Right kidney (tissue), 1 donor: Measurements from ENCODE around the gene ZRANB1.

Source experiments
- DNase-seq: peaks from one replicate; pipeline ENCODE4 v3.0.0-alpha.2; 2016

The ZRANB1 gene

DNA sequence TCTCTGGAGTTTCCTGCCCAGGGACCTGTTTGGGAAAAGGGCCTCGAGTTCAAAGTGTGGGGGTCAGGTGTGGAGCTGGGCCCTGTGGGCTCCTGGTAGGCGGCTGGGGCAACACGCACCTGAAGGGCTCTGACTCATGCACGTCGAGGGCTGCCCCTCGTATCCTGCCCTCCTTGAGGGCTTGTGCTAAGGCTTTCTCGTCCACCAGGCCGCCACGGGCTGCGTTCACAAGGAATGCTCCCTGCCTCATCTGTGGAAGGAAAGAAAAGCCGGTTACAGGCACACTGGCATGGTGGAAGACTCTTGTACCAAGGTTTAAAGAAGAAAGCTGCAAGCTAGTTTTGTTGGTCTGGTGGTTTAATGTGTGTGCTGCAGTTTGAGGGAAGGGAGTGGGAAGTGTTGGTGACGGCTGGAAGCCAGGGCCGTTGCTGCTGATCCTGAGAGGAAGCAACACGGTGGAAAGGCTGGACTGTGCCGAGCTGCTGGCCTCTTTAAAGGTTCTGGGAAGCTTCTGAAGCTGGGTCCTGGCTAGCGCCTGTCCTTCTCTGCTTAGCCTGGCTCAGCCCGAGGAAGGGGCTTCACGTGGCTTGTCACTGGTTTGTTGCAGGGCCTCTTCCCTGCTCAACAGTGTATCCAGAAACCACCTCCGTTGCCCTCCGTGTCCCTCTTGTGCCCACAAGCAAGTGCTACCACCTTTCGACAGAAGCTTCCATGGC lies 52.0 kb downstream of the ZRANB1 start:
- DNase-seq: no peak

DNA sequence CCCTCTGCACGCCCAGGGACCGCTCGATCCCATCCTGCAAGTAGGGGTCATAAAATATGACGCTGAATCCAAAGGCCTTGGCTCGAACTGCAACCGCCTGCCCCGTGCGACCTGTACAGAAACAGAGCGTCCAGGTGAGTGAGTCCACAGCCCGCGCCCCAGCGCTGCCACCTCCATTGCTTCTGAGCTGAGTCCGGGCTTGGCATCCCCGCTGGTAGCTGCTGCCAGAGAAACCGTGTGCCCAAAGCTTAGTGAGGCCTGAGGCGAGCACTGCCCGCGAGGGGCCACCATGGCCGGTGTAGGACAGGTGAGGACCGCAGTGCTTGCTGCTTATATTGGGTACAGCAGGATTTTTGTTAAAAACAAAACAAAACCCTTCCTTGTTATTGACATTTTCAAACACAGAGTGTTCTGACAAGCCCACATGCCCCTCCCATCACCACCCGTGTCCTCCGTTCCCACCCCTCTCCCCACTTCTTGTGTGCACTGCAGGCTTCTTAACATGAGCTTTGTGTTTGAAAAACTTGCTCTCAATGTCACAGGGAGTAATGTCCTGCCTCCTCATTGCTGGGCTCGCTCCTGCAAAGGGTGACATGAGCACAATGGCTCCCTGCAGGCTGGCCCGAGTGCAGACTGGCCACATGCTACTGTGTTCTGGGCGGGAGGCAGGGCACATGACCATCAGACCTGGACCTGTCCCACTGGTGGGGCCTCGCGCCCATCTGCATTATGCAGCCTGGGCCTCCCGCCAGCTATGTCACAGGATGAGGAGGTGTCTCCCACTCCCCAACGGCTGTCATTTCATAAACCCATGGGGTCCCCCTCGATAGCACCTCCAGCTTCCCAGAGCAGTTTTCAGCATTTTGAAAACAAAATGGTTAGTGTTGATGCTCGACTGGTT lies 52.9 kb downstream of the ZRANB1 start:
- DNase-seq: no peak

DNA sequence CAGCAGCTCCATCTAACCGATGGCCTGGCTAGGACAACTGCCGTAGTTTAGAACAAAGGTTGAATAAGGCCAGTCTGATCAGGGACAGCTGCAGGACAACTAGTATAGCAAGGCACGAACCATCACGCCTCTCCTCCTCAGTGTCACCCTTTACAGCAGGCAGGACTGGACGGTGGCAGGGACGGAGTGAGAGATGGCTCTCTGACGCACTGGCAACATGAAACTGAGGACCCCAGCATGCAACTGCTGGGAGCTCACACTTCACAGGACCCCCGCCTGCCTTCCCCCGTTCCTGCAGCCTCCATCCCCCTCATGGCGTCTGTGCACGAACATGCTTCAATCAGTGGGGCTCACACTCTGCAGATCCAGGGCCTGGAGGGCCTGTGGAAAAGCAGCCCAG lies 53.7 kb downstream of the ZRANB1 start:
- DNase-seq: no peak

DNA sequence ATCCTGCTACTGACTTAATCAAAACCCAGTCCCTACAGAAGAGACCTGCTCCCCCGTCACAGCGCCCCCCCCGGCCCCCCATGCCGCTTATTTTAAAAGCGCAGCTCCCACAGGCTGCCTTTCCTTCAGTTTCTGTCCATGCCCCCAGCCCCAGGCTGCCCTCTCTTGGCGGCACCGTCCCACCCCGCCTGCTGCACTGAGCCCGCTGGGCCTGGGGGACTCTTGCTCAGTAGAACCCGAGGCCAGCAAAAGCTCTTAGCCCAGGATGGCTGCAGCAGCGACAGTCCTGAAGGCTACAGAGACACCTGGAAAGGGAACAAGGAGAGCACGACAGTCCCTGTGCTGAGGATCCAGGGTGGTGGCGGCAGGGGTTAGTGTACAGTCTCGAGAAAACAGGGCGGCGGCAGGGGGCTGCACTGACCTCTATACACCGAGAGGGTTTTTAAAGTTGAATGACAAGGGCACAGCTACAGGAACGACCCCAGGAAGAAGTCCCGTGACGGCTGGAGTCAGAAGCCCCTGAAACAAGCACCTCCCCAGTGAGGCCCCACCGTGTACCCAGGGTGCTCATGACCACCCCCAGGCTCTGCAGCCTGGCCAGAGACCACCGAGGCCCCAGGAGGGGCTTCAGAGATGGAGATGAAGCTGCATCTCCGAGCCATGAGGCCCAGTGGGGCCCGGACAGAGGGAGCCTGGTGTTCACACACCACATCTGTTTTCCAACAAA lies 54.4 kb downstream of the ZRANB1 start:
- no peak for DNase-seq

DNA sequence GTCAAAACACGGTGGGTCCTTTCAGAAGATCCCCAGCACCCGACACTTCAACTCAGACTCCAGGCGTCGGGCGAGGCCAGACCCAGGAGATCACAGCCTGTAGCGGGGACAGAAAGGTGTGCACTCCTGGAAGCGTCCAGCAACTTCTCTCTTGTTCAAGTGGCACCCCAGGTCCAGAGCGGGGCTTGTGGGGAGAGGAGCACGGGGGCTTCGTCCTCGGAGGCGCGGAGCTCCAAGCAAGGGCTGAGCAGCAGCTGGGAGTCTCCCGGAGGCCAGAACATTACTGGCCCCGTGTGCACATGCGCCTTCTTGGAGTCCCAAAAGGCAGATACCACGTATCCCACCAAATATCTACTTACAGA lies 54.9 kb downstream of the ZRANB1 start:
- no peak for DNase-seq

DNA sequence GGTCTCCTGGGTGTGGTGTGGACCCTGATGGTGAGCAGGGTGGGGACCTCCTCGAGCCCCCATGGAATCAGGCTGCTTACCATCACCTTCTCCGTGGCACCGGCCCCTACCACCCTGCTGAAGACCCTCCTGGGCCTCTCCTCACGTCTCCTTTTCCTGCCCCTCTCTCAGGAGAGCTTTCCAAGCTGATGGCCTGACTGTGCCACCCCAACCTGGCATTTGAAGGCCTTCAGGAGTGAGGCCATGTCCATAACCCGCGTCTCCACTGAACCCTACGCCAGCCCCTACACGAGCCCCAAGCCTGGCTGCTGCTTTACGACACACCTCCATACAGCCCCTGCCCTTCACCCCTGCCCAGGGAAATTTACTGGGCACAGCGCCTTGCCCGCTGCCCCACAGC lies 55.4 kb downstream of the ZRANB1 start:
- DNase-seq: no peak

DNA sequence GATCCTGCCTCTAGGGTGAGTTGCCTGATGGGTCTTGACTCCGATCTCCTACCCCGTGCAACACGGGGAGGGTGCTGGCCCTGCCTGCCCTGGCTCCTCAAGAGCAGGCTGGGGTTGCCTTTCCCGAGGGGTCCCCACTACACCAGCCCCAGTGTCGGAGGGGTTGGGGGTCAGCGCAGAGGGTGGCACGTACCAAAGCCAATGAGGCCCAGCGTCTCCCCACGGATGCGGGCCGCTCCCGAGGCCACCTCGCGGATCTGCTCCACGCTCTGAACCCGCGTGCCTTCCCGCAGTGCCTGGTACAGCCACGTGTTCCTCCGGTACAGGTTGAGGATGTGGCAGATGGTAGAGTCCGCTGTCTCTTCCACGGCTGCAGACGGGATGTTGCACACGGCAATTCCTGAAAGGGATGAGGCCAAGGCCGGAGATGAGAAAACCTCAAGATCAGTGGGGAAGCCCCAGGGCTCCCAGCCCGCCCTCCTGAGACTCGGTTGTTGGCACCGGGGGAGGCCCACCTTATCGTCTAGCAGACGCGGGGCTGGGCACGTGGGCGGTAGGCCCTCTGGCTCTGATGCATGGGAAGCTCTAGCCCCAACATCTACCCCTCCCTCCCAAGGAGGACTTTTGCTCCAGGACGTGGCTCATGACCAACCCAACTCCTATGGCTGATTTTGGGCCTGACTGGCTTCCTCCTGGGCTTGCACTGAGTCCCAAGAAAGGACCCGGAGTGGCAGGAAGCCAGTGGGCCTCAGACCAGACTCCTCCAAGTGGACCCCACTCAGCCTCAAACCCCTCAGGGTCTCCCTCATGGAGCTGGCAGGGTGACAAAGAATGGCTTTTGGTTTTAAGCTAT lies 56.1 kb downstream of the ZRANB1 start:
- no peak for DNase-seq

DNA sequence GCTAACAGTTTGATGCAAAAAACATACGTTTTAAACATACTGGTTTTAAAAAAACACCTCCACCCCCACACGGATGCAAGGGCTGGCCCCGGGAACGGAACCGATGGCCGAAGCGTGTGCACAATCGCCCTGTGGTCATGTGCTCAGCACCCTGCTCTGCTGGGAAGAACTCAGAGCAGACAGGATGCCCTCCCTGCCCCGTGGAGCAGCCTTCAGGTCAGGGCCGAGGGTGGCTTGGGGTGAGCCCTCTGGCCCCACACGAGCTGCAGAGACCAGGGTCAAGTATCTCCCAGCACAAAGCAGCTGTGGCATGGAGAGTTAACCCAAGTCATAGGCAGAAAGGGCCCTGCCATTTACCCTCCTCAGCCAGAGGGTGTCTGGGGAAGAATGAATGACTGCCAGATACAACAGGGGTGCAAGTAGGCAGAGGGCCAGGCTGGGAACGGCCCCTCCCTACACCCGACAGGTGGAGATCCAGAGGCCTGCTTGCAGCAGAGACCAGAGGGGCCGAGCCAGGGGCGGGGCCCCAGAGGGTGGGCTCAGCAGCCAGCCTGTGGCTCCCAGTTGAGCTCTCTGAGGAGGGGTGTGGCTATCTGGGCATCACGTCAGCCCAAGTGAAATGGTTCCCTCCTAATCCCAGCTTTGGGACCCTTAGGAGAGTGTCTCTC lies 56.8 kb downstream of the ZRANB1 start:
- DNase-seq: no peak

DNA sequence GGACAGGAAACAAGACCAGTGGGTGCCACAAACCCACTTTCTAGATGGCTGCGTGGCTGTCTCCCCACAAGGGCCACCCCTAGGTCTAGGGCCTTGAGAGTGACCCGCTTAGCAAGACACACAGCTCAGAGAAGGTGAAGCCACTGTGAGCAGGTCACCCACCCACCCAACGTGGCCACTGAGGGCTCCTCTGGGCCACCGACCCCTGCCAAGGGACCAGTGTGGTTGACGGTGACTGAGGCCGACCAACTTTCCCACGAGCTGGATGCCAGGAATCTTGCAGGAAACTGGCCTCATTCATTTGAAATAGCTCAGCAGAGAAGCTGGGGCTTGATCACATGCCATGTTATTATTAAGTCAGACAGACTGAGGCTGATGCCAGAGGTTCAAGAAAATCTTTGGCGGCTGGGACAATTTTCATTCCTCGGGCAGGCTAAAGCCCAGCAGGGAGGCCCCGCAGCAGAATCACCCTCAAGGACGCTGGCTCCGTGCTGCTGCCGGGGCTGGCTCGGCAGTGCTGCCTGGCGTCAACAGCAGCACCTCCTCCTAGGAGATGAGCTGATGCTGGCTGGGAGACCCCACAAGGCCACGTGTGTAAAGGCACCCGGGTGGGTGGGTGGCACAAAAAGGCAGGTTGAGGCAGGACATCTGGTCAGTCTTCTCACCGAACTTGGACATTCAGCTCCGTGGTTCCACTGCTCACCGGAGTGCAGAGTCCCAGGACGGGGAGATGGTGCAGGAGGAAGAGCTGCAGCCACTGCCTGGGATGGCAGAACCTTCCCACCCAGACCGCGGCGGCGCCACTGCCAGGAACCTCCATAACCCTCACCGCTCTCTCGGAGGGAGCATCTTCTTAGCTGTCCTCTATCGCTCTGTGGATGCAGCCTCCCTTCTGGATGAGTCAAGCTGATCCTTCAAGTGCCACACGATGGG lies 57.8 kb downstream of the ZRANB1 start:
- DNase-seq: no peak

DNA sequence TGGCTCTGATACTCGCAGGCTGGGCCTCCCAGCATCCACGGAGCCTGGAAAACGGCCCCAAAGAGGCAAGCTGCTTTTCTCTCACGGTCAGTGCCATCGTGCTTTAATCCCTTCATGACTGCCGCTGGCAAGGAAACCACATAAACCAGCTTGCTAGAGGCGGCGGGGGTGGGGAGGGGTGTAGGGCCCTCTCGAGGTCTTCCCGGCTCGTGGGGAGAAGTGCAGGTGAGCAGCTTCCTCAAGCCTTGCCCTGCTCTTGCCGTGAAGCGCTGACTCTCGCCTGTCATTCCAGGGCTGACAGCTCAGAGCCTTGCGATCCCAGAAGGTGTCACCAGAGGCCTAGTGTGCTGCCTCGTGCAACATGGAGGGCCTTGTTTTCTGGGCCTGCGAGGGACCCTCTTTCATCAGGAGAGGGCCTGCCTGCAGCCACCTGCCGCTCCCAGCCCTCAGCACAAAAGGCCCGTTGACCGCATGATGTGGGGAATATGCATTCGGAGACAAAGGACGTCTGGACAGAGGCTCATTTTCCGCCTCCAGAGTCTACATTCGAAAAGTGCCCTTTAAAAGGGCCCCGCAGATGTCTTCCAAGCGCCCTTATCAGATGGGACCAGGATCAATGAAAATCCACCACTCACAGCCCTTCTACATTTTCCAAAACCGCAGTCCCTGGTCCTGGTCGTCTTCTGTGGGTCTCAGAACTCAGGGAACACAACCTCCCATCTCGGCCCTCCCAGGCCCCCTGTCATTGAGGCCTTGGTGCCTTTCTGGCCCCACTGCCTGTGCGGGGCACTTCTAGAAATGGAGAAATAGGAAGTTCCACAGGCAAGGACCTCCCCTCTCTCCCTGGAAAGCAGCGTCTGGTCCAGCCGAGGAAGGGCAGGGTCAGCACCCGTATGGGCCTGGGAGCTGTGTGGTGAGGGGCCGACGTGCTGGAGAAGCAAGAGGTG lies 58.7 kb downstream of the ZRANB1 start:
- DNase-seq: no peak

DNA sequence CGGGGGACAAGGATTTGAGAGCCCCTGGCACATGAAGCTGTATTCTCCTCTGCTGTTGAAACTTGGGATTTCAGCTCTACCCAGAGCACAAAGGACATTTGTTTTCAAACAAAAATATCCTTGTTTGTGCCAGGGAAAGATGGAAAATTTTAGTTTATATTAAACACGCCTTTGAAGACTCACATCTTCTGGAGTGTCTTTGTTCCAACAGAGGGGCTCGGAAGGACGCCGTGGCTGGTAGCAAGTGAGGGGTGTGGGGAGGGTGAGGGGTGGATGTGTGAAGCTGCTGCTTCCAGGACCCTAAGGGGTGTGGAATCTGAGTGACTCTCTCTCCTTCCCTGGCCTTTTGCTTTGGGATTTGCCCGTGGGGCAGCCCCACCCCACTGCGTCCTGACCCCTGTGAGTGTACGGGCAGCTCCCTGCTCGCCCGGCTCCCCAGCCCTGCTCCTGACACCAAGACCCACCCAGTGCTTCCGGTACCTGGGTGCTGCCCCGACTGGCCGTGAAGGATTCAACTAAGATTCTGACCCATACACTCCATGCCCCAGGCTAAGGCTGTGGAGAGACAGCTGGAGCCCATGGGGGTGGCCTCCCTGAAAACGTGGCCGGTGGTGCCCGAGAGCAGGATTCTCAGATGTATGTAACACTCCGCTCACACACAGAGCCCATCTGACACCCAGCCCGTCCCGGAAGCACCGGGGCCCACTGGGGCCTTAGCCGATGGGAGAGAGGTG lies 59.6 kb downstream of the ZRANB1 start:
- no peak for DNase-seq

DNA sequence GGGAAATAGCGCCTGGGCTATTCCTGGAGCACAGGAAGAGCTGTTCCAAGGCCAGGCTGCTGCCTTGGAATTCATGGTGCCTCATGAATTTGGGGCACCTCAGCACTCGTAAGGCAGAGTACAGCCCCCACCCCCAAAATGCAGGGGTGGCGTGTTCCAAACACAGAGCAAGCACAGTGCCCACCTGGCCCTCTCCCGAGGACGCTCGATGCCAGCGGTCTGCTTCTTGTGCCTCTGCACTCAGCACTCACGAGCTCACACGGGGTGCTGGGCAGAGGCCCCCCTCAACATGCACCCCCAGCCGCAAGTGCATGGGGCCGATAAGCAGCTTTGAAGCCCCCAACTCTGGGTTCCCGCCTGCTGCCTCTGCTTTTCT lies 60.1 kb downstream of the ZRANB1 start:
- DNase-seq: no peak

DNA sequence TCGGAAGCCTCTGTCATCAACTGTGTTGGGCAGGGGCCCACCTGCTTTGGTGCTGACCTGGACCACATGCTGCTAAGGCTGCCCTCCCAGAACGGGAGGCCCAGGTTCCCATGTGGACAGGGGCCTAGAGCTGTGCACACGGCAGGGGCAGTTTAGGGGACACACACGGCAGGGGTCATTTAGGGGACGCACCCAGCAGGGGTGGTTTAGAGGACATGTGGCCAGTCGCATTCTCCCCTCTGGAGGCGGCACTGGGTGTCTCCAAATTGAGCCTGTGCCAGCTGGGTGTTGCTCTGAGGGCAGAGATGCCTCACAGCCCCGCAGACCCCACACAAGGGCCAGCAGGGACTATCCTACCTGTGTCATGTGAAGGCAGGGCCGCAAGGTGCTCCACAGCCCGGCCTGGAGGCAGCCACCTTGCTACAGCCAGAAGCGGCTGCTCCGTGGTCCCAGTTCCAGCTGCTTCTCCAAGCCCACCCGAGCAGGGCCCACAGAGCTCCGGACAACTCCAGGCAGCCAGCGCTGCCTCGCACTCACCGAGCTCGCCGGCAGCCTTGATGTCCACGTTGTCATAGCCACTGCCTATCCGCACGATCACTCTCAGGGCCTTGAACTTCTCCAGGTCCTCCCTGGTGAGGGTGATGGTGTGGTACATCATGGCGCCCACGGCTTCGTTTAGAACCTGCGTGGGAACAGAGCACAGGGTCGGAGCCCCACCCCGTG lies 60.7 kb downstream of the ZRANB1 start:
- DNase-seq: no peak

DNA sequence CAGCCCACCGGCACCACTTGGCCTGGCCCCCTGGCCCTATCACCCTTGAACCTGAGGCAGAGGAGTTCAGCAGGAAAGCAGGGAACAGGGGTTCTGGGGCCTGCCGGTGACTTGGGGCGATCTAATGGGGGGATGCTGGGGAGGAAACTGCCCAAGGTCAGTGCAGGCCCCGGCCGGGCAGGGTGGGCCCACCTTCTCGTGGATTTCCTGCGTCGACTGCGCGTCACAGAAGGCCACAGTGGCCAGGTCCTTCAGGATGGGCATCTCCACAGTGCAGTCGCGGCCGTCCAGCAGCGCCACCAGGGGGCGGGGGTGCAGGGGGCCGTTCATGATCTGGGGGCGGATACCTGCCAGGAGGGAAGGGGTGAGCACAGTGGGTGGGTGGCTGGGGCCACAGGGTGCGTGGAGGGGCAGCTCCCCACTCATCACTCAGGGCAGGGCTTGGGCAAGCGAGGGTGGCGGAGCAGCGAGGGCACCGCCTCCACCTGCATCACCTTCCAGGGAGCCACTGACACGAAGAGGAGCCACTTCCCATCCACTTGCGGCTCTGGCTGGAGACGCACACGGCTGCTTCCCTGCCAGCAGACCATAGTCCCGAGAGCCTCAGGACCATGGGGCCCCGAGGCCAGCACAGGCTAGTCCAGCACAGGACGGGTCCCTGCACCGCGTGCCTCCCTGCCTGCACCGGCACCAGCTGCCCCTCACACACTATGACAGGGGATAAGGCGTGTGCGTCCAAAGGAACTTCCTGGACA lies 61.4 kb downstream of the ZRANB1 start:
- no peak for DNase-seq

DNA sequence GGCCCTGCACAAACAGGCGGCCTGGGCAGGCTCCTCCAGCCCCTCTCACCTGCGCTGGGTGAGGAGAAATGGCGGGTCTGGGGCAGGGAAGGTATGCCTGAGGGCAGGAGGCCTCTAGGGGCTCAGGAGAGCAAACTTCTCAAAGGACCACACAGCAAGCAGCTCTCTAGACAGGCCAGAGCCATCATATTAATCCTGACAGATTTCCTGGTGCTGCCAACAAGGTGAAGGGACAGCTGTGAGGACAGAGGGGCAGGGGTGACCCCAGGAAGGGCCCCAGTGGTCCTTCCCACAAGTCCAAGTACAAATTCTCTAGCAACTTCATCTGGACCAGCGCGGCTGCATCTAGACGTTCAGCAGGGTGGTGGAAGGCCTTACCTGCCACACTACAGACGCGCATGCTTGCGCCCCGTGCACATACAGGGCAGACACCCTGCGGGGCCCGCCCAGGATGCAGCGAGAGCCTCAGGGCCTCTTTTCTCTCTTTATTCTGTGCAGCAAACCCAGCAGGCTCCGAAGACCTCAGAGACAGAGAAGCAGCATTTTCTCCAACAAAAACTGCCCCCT lies 62.1 kb downstream of the ZRANB1 start:
- DNase-seq: no peak

DNA sequence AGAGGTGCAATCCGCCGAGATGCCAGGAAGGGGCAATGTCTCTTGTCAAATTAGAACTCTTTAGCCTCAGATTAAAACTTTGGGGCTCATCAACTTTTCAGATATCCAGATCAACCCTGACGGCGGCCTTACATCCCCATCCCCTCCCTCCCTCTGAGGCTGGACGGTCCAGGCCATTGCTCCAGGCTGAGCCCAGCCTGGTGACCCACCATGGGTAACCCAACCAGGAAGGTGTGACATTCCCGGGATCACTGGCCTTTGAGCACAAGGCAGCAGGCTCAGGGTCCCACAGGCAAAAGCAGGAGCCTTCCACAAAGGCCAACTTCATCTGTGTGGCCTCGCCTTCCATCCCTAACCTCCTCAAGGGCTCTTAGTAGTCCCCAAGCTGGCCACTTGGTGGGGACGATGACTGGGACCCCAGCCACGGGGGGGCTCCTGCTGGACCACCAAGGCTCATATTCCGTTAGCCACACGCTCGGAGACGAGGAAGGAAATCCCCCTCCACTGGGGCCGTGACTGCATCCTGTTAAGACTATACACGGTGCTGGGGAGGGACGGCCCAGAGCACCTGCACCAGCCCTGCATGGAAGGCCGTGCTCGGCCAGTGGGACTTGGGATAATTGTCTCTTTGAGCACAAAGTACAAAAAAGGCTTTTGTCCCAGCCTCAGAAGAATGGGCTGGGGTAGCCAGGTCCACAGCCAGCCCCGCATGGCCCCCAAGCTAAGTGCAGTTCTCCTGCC lies 62.8 kb downstream of the ZRANB1 start:
- no peak for DNase-seq
